Activated T-cell treated with anti-CD3 and anti-CD28 coated beads, Interleukin-2, amount 50 U/mL, for 24 hours (primary cell): Measurements from ENCODE around the gene CCL25.
"Not testable (repeated sequence)": the region's sequence is repeated elsewhere in the genome, so short reads cannot be mapped to it uniquely, and the experiment has no call there.

Experiments used
- DNase-seq: peaks from one replicate; pipeline ENCODE4 v3.0.0-alpha.2; 2020
- H3K27ac Mint-ChIP-seq: 2 replicates; pipeline ENCODE4 v1.8.0; 2020; ENCODE audit warnings: mild to moderate bottlenecking, mixed read lengths
- H3K27me3 Mint-ChIP-seq: 2 replicates; pipeline ENCODE4 v1.8.0; 2020; ENCODE audit warnings: mixed read lengths
- H3K36me3 Mint-ChIP-seq: 2 replicates; pipeline ENCODE4 v1.8.0; 2020; ENCODE audit warnings: low read depth, mixed read lengths
- H3K4me1 Mint-ChIP-seq: 2 replicates; pipeline ENCODE4 v1.8.0; 2020; ENCODE audit warnings: low read depth, mixed read lengths
- H3K4me3 Mint-ChIP-seq: 2 replicates; pipeline ENCODE4 v1.8.0; 2020; ENCODE audit warnings: mild to moderate bottlenecking, moderate library complexity, mixed read lengths
- H3K9me3 Mint-ChIP-seq: 2 replicates; pipeline ENCODE4 v1.8.0; 2020; ENCODE audit warnings: mixed read lengths

CCL25 gene

DNA sequence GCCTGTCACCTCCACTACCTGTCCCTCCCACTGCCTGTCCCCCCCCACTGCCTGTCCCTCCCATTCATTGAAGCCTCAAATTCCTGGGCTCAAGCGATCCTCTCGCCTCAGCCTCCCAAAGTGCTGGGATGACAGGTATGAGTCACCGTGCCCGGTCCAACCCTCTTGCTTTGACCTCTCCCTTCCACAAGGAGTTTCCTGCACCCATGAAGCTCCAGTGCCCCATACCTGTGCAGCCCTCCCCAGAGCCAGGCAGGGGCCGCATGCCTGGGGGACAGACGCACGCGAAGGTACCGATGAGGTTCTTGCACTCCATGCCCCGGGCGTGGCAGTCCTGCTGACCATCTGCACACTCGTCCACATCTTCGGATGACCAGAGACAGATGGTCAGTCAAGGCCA lies 34.3 kb downstream of the CCL25 start:
- H3K4me3 Mint-ChIP-seq: no peak overlapping the region
- no peaks in the 10 kb centered on the region for H3K36me3 Mint-ChIP-seq
- no peak for DNase-seq
- peaks cover 3% of the 10 kb centered on the region for H3K27me3 Mint-ChIP-seq
- no peaks in the 10 kb centered on the region for H3K9me3 Mint-ChIP-seq
- H3K27ac Mint-ChIP-seq: no peak overlapping the region
- no peaks in the 10 kb centered on the region for H3K4me1 Mint-ChIP-seq

DNA sequence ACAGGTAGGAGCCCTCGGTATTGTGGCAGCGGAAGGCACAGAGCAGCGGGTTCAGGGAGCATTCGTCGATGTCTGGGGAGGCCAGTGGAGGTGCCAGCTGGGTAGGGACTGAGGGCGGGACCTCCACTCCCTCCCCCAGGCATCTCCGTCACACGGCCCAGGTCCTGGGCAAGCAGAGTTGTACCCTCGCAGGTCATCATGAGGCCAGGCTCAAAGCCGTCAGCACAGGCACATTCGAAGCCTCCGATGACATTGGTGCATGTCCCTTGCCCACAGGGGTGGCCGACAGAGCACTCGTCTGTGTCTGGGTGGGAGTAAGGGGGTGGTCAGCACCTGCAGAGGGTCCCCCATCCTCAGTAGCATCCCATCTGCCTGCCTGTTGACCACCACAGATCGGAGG lies 35.3 kb downstream of the CCL25 start:
- peaks cover 3% of the 10 kb centered on the region for H3K27me3 Mint-ChIP-seq

DNA sequence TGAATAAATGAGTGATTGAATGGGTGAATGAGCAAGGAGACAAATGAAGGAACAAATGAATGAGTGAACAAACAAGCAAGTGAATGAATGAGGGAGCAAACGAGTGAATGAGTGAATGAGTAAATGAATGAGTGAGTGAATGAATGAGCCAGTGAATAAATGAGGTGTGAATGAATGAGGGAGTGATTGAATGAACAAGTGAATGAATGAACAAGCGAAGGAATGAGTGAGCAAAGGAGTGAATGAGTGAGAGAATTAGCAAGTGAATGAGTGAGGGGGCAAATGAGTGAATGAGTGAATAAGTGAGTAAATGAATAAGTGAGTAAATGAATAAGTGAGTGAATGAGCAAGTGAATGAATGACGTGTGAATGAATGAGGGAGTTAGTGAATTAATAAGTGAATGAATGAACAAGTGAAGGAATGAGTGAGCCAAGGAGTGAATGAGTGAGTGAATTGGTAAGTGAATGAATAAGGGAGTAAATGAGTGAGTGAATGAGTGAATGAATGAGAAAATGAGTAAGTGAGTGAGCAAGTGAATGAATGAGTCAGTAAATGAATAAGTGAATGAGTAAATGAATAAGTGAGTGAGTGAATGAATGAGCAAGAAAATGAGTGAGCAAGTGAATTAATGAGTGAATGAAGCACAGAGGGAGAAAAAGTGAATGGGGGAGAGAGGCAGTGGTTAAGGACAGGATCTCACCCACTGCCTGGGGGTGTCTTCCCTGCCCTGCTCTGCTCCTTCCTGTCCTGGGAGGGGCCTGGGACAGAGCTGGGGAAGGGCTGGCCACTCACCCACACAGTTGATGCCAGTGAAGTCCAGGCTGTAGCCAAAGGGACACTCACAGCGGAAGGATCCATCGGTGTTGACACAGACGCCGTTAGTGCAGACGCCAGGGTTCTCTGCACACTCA lies 36.4 kb downstream of the CCL25 start:
- Mint-ChIP-seq H3K27me3 (peaks cover 3% of the 10 kb centered on the region), H3K9me3 (peaks cover 4% of the 10 kb centered on the region), H3K4me1 (no peaks in the 10 kb centered on the region), H3K27ac (no peak overlapping the region), H3K4me3 (no peak overlapping the region), H3K36me3 (no peaks in the 10 kb centered on the region)
- DNase-seq: no peak

More for the DNA sequence above, 35.3 kb downstream of the CCL25 start:
- H3K27ac Mint-ChIP-seq: no peak overlapping the region
- no peaks in the 10 kb centered on the region for H3K36me3 Mint-ChIP-seq
- DNase-seq: no peak
- H3K9me3 Mint-ChIP-seq: no peaks in the 10 kb centered on the region
- no peak overlapping the region for H3K4me3 Mint-ChIP-seq
- H3K4me1 Mint-ChIP-seq: no peaks in the 10 kb centered on the region

DNA sequence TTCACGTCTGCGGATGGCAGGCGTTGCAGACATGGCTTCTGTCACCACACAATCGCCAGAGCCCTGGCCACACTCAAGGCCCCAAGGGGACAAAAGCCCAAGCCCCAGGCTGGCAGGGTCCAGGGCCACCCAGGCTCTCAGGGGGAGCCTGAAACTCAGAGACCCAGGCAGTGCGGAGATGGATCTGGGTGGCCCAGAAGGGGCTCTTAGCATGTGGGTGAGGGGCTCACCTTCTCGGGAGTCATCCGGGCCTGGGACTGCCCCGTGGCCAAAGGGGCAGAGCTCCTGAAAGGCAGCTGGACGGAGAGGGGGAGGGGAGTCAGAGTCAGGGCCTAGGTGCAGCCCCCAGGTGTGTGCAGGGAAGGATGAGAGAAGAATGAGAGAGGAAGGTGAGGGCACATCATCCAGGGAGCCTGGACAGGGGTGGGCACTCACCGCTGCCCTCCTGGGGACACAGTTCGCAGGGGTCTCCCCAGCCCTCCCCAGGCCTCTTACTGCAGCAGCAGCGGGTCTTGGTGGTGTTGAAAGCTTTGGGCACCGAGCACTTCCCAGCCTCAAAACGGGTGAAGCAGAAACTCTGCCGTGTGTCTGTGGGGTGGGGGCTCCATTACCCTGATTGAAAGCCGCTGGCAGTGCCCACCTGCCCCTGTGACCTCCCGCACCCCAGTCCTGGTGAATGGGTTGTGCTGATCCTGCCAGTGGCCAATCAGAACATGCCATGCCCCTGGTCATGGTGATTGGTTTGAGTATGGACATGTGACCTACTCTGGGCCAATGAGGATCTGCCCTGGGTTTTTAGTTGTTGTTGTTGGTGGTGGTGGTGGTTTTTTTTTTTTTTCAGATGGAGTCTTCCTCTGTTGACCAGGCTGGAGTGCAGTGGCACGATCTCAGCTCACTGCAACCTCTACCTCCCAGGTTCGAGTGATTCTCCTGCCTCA lies 37.4 kb downstream of the CCL25 start:
- peaks cover 10% of the 10 kb centered on the region for H3K9me3 Mint-ChIP-seq
- peaks cover 3% of the 10 kb centered on the region for H3K27me3 Mint-ChIP-seq
- no peaks in the 10 kb centered on the region for H3K4me1 Mint-ChIP-seq
- no peak for DNase-seq
- no peak overlapping the region for H3K27ac Mint-ChIP-seq
- H3K36me3 Mint-ChIP-seq: no peaks in the 10 kb centered on the region
- no peak overlapping the region for H3K4me3 Mint-ChIP-seq

DNA sequence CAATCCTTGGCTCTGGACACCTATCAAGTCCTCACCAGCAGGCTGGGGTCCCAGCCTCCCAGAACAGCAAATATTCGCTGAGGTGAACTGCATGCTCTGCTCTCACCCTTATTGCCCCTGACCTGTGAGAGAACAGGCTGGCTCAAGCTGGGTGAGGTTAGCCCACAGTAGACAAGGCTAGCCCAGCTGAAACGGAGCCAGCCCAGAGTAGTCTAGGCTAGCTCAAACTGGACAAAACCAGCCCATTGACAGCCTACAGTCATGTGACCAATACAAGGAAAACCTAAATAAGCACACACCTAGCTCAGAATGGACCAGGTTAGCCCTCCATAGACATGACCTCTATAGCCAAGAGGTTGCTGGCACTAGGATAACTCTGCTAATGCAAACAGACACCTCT lies 38.4 kb downstream of the CCL25 start:
- no peak overlapping the region for H3K4me3 Mint-ChIP-seq
- no peaks in the 10 kb centered on the region for H3K4me1 Mint-ChIP-seq
- H3K27ac Mint-ChIP-seq: no peak overlapping the region
- no peak for DNase-seq
- peaks cover 12% of the 10 kb centered on the region for H3K9me3 Mint-ChIP-seq
- H3K36me3 Mint-ChIP-seq: no peaks in the 10 kb centered on the region
- H3K27me3 Mint-ChIP-seq: no peaks in the 10 kb centered on the region

DNA sequence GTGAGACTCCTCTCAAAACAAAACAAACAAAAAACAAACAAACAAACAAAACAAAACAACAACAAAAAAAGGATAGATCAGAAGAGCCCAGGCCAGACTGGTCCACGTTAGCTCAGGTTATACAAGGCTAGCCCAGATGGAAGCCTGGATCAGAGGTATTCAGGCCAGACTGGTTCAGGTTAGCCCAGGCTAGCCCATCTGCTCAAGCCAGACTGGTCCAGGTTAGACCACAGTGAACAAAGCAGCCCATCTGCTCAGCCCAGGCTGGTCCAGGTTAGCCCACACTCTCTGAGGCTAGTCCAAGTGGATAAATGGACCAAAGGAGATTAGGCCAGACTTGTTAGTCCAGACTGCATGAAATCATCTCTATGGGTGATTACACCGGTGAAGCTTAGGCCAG lies 41.2 kb downstream of the CCL25 start:
- Mint-ChIP-seq H3K27ac (no peak overlapping the region), H3K36me3 (no peaks in the 10 kb centered on the region), H3K9me3 (peaks cover 12% of the 10 kb centered on the region), H3K4me1 (no peaks in the 10 kb centered on the region), H3K4me3 (no peak overlapping the region), H3K27me3 (peaks cover 8% of the 10 kb centered on the region)
- no peak for DNase-seq

DNA sequence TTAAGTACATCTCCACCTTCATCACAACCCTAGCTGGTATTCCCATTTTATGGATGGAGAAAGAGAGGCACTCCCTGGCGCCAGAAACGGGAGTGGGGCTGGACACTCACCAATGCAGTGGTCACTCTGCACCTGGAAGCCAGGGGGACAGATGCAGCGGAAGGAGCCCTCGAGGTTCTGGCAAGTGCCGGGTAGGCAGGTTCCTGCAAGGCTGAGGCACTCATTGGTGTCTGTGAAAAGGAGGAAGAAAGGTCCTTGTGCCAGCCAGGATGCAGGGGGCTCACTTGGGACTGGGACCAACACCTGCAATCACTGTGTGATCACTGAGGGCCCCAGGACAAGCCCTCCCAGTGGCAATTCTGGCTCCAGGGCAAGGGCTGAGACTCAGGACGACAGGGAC lies 41.8 kb downstream of the CCL25 start:
- Mint-ChIP-seq H3K27ac (no peak overlapping the region), H3K9me3 (peaks cover 12% of the 10 kb centered on the region), H3K36me3 (no peaks in the 10 kb centered on the region), H3K27me3 (peaks cover 11% of the 10 kb centered on the region), H3K4me1 (no peaks in the 10 kb centered on the region), H3K4me3 (no peak overlapping the region)
- DNase-seq: no peak

DNA sequence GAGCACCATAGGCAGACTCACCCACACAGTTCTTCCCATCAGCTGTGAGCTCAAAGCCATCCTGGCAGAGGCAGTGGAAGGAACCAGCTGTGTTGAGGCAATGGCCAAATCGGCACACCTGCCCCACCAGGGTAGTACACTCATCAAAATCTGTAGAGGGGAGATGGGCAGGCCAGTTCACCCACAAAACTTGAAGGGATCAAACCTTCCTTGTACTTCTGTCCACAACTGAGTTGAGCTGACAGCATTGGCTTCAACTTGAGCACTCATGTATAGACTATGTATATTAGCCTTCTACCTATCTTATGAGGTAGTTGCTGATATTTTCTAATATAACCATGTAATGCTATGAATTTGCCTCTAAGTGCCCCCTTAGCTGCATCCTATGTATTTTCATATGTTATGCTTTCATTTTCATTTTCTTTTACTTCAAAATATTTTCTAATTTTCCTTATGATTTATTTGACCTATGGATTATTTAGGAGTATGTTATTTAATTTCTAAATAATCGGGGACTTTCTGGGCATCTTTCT lies 42.9 kb downstream of the CCL25 start:
- H3K9me3 Mint-ChIP-seq: peaks cover 12% of the 10 kb centered on the region
- no peak overlapping the region for H3K4me3 Mint-ChIP-seq

DNA sequence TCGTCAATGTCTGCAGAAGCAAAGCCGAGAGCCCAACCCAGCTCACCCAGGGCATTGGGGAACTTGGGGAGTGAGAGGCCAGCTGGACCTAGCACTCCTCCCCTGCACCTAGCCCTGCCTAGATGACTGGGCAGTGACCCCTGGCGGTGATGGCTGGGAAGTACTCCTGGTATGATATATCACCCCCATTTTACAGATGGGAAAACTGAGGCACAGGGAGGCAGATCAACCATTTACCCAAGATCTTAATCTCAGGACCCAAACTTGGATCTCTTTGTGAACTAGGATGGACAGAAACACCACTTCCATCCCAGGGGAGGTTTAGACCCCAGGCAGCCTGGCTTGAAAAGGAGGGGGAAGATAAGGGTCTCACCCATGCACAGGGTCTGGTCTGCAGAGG lies 43.5 kb downstream of the CCL25 start:
- H3K36me3 Mint-ChIP-seq: no peaks in the 10 kb centered on the region
- H3K9me3 Mint-ChIP-seq: peaks cover 12% of the 10 kb centered on the region
- H3K27me3 Mint-ChIP-seq: peaks cover 11% of the 10 kb centered on the region
- no peak overlapping the region for H3K4me3 Mint-ChIP-seq
- H3K27ac Mint-ChIP-seq: no peak overlapping the region
- DNase-seq: no peak
- no peaks in the 10 kb centered on the region for H3K4me1 Mint-ChIP-seq

More for the DNA sequence above, 42.9 kb downstream of the CCL25 start:
- Mint-ChIP-seq H3K27ac (no peak overlapping the region), H3K36me3 (no peaks in the 10 kb centered on the region), H3K4me1 (no peaks in the 10 kb centered on the region), H3K27me3 (peaks cover 11% of the 10 kb centered on the region)
- DNase-seq: no peak

DNA sequence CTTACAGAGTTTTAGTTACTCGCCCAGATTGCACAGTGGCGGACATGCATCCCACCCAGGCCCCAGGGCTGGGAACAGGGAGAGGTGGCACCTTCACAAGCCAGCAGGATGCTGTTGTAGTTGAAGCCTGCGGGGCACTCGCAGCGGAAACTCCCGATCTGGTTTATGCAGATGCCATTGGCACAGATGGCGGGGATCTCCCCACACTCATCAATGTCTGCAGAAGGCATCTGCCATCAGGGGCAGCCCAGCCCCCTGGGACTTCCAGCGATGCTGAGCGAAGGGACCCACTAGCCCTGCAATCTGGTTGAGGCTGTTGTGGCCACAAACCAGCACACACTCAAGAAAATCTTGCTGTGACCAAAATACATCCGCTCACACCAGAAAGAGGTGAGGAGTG lies 44.6 kb downstream of the CCL25 start:
- Mint-ChIP-seq H3K27me3 (peaks cover 14% of the 10 kb centered on the region), H3K36me3 (no peaks in the 10 kb centered on the region), H3K4me1 (no peaks in the 10 kb centered on the region), H3K27ac (no peak overlapping the region), H3K9me3 (peaks cover 12% of the 10 kb centered on the region), H3K4me3 (no peak overlapping the region)
- no peak for DNase-seq

DNA sequence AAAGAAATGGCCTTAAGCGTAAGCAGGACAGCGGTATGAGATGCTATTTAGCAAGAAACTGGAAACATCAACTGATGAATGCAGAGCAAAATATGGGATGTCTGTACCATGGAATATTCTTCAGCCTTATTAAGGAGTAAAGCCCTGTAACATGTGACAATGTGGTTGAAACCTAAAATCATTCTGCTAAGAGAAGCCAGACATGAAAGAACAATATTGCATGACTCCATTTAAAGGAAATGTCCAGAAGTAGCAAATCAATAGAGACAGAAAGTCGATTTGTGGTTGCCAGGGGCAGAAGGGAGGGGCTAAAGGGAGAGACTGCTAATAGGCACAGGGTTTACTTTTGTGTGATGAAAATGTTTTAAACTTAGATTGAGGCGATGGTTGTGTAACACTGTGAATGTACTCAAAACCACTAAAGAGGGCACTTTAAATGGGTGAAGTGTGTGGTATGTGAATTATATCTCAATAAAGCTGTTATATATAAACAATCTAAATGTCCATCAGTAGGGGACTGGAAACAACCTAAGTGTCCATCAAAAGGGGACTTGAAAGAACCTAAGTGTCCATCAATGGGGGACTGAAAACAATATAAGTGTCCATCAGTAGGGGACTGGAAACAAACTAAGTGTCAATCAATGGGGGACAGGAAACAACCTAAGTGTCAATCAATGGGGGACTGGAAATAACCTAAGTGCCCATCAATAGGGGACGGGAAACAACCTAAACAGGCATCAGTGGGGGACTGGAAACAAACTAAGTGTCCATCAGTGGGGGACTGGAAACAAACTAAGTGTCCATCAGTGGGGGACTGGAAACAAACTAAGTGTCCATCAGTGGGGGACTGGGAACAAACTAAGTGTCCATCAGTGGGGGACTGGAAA lies 45.4 kb downstream of the CCL25 start:
- Mint-ChIP-seq H3K4me3 (no peak overlapping the region), H3K27ac (no peak overlapping the region), H3K9me3 (peaks cover 12% of the 10 kb centered on the region), H3K36me3 (no peaks in the 10 kb centered on the region), H3K4me1 (no peaks in the 10 kb centered on the region), H3K27me3 (peaks cover 14% of the 10 kb centered on the region)
- no peak for DNase-seq

DNA sequence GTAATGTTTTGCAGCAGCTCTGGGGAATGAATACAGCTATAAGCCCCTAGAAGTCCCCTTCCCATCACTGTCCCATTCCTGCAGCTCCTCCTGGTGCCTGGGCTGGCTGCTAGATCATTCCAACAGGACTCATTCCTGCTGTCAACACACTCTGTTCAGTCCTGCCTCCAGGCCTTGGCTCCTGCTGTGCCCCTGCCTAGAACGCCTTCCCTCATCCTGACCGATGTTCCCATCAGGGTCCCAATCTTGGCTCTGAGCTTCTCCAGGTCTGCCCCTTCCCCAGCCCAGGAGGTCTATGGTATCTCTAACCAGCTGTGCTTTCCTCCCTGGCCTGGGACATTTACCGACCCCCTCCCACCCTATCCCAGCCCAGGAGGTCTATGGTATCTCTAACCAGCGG lies 48.8 kb downstream of the CCL25 start:
- Mint-ChIP-seq H3K27ac (no peak overlapping the region), H3K27me3 (peaks cover 20% of the 10 kb centered on the region), H3K9me3 (no peaks in the 10 kb centered on the region), H3K36me3 (no peaks in the 10 kb centered on the region), H3K4me3 (no peak overlapping the region), H3K4me1 (no peaks in the 10 kb centered on the region)
- DNase-seq: no peak

DNA sequence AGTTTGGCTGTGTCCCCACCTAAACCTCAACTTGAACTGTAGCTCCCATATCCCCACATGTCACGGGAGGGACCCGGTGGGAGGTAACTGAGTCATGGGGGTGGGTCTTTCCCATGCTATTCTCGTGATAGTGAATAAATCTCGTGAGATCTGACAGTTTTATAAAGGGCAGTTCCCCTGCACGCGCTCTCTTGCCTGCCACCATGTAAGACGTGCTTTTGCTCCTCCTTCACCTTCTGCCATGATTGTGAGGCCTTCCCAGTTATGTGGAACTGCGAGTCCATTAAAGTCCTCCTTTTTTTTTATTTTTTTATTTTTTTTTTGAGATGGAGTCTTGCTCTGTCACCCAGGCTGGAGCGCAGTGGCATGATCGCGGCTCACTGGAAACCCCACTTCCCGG lies 49.4 kb downstream of the CCL25 start:
- not testable (repeated sequence) for H3K4me1 Mint-ChIP-seq, H3K36me3 Mint-ChIP-seq, H3K27ac Mint-ChIP-seq, DNase-seq, H3K4me3 Mint-ChIP-seq, H3K9me3 Mint-ChIP-seq
- H3K27me3 Mint-ChIP-seq: peaks cover 20% of the 10 kb centered on the region

DNA sequence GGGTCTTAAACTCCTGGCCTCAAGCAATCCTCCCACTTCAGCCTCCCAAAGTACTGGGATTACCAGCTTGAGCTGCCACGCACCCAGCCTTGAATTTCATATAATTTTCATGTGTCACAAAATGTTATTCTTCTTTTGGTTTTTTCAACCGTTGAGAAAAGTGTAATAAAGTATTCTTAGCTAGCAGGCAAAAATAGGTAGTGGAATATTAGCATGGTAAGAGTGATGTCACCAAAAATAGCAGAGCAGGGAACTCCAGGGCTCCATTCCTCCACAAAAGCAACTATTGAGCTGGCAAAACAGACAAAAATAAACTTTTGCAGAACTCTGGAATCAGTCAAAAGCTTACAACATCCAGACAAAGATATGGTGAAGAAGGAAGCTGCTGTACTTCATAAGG lies 52.9 kb downstream of the CCL25 start:
- no peak overlapping the region for H3K27ac Mint-ChIP-seq
- H3K4me1 Mint-ChIP-seq: no peaks in the 10 kb centered on the region
- H3K36me3 Mint-ChIP-seq: no peaks in the 10 kb centered on the region
- H3K9me3 Mint-ChIP-seq: no peaks in the 10 kb centered on the region
- no peak overlapping the region for H3K4me3 Mint-ChIP-seq
- peaks cover 29% of the 10 kb centered on the region for H3K27me3 Mint-ChIP-seq
- no peak for DNase-seq
